ENCODE measurements around the gene FMO5.
"Not testable (repeated sequence)": the region's sequence is repeated elsewhere in the genome, so short reads cannot be mapped to it uniquely, and the experiment has no call there.

FMO5 gene, protein sequence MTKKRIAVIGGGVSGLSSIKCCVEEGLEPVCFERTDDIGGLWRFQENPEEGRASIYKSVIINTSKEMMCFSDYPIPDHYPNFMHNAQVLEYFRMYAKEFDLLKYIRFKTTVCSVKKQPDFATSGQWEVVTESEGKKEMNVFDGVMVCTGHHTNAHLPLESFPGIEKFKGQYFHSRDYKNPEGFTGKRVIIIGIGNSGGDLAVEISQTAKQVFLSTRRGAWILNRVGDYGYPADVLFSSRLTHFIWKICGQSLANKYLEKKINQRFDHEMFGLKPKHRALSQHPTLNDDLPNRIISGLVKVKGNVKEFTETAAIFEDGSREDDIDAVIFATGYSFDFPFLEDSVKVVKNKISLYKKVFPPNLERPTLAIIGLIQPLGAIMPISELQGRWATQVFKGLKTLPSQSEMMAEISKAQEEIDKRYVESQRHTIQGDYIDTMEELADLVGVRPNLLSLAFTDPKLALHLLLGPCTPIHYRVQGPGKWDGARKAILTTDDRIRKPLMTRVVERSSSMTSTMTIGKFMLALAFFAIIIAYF

DNA sequence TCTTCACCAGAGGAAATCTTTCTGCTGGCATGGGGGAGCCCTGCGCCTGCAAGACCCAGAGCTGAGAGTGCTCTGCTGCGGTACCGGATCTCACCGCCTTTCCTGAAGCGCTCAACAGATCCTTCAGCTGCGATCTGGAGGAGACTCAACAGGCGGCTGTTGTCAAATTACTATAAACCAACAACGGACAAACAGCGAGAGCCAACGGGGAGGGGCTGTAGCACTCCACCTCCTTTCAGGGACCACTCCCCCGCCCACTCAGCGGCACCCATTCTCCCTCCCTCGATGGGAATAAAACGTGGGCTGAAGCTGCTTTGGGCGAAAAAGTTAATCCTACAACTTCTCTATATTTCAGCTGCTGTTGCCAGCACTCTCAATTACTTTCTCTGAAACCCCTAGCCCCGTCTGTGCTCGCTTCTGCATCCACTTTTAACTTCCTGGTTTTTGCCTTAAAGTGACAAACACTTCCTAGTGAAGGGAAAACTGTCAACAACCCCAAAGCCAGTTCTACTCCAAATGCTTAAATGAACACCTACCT is at the start of gene FMO5:
TSS of gene FMO5 (minus strand) at position 147 of the 538 bp plus-strand sequence. CDS start 310 bp downstream, outside the sequence.
- no peak for DNase-seq

GRCh38 chr1:147273409-147274336 is 48.5 kb upstream of the FMO5 start:
- peak; percentile 34 for DNase-seq

DNA sequence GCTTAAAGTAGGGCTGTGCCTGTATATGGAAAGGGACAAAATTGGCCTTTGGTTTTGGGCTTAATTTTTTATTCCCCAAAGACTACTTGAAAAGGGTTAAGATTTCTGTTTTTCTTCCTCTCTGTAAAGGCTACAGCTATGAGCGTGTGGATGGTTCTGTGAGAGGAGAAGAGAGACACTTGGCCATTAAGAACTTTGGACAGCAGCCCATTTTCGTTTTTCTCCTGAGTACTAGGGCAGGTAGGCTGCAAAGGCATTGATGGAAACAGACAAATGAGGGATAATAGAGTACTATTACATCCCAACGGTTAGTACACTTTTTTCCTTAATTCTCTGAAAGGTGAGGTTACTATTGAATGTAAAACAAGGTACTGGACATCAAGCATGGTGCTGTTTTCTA is 46.9 kb upstream of the FMO5 start:
- no peak for DNase-seq

DNA sequence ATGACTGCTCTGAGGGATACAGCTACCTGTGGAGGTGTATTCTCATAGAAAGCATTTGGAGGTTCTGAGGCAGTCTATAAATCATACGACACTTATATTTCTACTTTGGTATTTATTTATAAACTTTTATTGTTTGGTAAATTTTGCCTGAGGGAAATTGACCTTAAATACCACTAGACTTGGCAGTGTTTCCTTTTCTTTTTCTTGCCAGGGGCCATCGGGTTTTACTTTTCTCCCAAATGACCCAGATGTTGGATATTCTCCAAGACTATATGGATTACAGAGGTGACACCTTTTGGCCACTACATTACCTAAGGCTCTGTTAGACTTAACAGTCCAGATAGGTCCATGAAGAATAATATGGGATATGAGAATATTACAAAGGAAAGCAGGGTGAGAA is 45.6 kb upstream of the FMO5 start:
- no peak for DNase-seq

DNA sequence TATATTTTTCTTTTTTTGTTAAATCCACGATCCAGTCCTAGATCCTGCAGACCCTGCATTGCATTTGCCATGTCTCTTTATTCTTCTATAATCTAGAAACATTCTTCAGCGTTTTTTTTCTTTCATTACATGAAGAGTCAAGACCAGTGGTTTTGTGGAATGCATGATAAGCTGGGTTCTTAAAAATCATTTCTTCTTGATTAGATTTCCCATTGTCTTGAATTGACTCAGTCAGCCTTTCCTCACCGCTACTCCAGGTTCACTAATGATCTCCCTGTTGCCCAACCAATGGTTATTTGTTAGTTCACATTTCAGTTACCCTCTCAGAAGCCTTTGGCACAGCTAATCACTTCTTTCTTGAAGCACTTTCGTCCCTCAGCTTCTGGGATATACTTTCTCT is 42.6 kb upstream of the FMO5 start:
- no peak for DNase-seq

DNA sequence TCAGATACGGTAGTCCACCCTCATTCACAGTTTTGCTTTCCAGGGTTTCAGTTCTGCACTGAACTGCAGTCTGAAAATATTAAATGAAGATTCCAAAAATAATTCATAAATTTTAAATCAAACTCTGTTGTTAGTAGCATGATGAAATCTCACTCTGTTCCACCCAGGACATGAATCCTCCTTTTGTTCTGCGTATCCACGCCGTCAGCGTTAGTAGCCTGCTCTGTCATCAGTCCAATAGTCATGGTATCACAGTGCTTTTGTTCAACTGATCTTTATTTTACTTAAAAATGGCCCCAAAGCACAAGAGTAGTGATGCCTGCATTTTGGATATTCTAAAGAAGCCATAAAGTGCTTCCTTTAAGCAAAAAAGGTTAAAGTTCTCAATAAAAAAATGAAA is 41.2 kb upstream of the FMO5 start:
- DNase-seq: no peak

DNA sequence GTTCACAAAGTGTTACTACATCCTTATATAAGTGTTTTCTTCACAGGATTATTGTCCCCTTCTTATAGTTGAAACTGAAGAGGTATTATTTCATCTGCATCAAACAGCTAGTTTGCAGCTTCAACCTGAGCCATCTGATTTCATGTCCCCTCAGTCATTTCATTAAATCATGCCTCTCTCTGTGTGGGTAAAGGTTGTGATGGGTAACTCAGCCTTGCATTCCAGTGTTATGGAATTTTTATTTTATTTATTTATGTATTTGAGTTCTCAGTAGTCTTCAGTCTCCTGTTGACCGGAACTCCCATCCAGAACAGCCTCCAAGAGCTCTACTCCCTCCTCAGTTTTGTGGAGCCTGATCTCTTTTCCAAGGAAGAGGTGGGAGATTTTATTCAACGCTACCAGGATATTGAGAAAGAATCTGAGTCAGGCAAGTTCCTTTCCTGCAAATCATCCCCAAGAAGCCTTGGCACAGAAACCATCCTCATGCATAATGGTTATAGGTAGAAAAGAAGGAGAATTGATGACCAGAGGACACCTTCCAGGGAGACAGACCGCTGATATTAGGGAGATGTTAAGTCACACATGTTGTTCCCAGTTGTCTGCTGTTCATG is 39.1 kb upstream of the FMO5 start:
- no peak for DNase-seq

DNA sequence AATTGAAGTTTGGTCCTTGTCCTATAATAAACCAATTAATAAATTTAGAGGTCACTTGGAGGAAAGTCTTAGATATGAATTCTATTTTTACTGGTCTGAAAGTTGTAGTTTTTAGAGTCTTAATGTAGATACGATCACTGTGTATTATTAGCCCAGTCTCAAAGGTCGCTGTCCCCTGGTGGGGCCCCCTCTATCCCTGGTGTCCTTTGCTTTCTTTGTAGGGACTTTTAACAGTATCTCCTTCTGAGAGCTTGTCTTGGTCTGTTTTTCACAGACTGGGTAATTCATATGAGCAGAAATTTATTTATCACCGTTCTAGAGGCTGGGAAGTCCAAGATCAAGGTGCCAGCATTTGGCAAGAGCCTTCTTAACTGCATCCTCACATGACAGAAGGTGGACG is 35.8 kb upstream of the FMO5 start:
- no peak for DNase-seq

DNA sequence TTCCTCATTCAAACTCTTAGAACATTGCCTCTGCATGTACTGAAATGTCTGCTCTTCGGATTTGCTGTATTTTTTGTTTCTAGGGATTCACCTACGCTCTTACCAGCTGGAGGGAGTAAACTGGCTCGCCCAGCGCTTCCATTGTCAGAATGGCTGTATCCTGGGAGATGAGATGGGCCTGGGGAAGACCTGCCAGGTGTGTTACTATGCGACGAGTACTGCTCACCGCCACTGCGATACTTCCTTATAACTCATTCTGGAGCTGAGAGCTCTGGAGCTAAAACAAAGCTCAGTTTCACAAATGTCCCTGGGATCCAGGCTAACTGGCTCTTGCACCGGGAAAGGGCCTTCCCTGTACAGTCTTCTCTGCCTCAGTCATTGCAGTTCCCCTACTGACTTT is 27.4 kb upstream of the FMO5 start:
- no peak for DNase-seq

DNA sequence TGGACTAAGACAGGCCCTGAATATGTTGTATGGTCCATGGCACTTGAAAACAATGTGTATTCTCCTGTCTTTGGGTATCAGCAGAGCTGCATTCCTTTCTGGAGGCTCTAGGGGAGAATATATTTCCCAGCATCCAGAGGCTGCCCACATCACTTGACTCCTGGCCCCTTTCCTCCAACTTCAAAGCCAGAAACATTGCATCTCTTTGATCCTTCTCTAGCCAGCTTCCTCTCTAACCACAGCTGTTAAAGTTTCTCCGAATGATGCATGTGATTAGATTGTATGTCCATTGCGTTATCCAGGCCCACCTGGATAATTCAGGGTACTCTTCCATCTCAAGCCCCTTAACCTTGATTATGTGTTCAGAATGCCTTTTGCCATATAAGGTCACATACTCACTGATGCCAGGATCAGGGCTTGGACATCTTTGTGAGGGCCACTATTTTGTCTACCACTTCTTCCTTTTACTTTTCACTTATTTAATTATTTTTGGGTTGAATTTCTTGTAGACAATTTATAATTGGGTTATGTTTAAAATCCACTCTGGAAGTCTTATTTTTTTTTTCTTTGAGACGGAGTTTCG is 22.6 kb upstream of the FMO5 start:
- DNase-seq: no peak

GRCh38 chr1:147246910-147247655 is 21.9 kb upstream of the FMO5 start:
- no peak for DNase-seq

GRCh38 chr1:147246044-147246690 is 21.0 kb upstream of the FMO5 start:
- DNase-seq: no peak

DNA sequence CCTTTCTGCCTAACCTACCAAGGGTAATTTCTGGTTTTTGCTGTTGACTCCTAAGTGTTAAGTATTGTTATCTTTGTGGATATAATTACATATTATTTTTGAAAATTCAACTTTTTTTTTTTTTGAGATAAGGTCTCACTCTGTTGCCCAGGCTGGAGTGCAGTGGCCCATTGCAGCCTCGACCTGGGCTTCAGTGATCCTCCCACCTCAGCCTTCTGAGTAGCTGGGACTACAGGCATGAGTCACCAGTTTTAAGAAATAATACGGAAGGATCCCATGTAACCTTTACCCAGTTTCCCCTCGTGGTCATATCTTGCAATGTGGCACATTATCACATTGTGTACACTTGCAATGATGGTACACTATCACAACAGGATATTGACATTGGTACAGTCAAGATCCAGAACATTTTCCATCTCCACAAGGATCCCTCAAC is 20.5 kb upstream of the FMO5 start:
- DNase-seq: no peak

GRCh38 chr1:147245129-147245528 is 20.0 kb upstream of the FMO5 start:
- no peak for DNase-seq

GRCh38 chr1:147243841-147244240 is 18.7 kb upstream of the FMO5 start:
- DNase-seq: no peak

DNA sequence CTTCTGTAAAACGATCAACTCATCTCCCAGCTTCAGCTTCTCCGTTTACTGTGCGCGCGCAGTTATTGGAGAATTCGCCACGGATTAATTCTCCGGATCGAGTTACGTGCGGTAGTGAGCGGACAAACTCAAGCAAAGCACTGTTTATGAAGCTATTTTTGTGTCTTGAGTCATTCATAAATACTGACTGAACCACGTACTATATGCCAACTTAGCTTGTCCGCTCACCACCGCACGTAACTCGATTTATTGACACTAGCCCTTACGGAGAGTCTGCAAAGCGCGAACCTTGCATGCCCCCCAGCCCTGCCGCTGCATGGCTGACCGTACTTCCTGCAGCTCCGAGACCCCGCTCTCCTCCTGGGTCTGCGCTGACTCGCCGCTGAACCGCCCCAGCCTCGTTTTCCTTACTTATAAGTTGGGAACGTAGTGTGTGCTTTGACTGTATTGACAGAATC is 18.1 kb upstream of the FMO5 start:
- no peak for DNase-seq

DNA sequence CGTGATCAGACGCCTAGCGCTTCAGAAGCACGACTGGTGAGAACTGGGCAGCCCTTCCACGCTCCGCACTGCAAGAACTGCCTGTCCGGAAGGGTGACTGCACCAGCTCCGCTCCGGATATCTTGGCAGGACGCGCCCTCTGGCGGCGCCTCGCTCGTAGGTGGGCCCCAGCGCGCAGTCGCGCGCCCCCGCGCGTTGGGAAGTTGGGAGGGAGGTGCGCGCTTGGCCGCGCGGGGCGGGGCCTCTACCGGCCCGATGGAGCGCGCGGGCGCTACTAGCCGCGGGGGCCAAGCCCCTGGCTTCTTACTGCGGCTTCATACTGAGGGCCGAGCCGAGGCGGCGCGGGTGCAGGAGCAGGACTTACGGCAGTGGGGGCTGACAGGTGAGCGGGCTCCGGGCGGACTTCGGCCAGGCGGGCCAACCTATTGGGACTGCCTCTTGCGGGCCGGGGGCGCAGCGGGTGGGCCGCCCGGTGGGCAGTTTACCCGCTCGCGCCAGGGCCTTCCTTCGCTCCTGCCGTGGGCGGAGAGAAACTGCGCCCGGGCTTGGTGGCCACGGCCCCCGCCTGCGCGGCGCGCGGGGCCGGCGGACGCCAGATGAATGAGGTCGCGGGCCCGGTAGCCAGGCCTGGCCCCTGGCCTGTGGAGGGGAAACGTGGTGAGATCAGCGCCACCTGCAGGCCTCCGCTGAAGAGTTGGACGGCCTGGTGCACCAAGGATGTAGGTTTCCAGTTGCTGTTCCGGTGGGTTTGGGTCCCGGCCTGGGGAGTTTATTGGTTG is 17.5 kb upstream of the FMO5 start, which contains the start of gene CHD1L:
TSS of gene CHD1L (plus strand) at position 236 of the 779 bp plus-strand sequence. CDS start at position 256, 20 bp downstream.
- peak; percentile 89 for DNase-seq

- no peak for DNase-seq
Measured at GRCh38 chr1:147241934-147242448, 16.9 kb upstream of the FMO5 start.

DNA sequence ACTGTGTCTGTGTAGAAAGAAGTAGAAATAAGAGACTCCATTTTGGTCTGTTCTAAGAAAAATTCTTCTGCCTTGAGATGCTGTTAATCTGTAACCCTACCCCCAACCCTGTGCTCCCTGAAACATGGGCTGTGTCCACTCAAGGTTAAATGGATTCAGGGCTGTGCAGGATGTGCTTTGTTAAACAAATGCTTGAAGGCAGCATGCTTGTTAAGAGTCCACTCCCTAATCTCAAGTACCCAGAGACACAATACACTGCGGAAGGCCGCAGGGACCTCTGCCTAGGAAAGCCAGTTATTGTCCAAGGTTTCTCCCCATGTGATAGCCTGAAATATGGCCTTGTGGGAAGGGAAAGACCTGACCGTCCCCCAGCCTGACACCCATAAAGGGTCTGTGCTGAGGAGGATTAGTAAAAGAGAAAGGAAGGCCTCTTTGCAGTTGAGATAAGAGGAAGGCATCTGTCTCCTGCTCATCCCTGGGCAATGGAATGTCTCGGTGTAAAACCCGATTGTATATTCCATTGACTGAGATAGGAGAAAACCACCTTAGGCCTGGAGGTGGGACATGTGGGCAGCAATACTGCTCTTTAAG is 15.1 kb upstream of the FMO5 start:
- not testable (repeated sequence) for DNase-seq

Measured in NCI-H2171 (cell line).